ENCODE data around the gene PGF. TPM values are rescaled to one million over a fixed set of nuclear protein-coding genes. Genes with fewer than 3 reads are reported as not detected.
"Not testable (repeated sequence)": the region's sequence is repeated elsewhere in the genome, so short reads cannot be mapped to it uniquely, and the experiment has no call there.

The PGF gene
- total RNA-seq, 4 donors from 2014 or later: 9.7 to 10.5 (median 10.1) TPM; not detected in 1

DNA sequence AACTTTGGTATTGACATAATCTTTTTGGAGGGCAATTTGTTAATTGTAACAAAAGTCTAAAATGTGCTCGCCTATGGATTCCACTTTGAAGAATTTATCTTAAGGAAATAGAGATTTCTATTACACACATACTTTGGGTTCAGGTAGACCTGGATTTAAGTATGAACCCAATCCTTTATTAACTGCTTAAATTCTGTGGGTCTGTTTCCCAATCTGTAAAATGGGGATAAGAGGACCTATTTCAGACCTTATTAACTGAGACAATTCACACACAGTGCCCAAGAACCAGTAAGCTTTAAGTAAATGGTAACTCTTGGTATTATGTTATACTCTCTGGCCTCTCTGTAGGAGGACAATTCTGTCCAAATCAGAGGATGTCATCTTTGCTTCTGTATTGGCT is 46.5 kb upstream of the PGF start:
- Histone ChIP-seq H3K9me3 (no peaks in the 10 kb centered on the region), H3K27ac (peak overlapping the region; percentile 82 to 90 (median 87)), H3K4me1 (peaks cover 5 to 24% (median 19%) of the 10 kb centered on the region in 4 donors), H3K36me3 (peaks cover 0 to 12% (median 5%) of the 10 kb centered on the region in 4 donors), H3K27me3 (no peaks in the 10 kb centered on the region), H3K4me3 (peak overlapping the region in 3 of 4 donors; percentile 60 to 81 (median 76))
- in situ Hi-C loops (cut with MboI; ENCODE audit: low pct_ligation_motif_present in 1 of 4, low pct_unique_long_range_greater_than_20kb in 1 of 4, low sequenced_read_pairs in 3 of 4): no loop called here
- DNase-seq: no peak
- TF ChIP-seq, protein P1, sequence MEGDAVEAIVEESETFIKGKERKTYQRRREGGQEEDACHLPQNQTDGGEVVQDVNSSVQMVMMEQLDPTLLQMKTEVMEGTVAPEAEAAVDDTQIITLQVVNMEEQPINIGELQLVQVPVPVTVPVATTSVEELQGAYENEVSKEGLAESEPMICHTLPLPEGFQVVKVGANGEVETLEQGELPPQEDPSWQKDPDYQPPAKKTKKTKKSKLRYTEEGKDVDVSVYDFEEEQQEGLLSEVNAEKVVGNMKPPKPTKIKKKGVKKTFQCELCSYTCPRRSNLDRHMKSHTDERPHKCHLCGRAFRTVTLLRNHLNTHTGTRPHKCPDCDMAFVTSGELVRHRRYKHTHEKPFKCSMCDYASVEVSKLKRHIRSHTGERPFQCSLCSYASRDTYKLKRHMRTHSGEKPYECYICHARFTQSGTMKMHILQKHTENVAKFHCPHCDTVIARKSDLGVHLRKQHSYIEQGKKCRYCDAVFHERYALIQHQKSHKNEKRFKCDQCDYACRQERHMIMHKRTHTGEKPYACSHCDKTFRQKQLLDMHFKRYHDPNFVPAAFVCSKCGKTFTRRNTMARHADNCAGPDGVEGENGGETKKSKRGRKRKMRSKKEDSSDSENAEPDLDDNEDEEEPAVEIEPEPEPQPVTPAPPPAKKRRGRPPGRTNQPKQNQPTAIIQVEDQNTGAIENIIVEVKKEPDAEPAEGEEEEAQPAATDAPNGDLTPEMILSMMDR (IDR thresholded peaks at IDR 0.05): no peak
- TF ChIP-seq POLR2A (IDR thresholded peaks at IDR 0.05) (no peak), POLR2AphosphoS5 (IDR thresholded peaks at IDR 0.05) (no peak), EP300 (IDR thresholded peaks at IDR 0.05; ENCODE audit: low read depth) (no peak)
- 89 to 97% methylated on average over 1 of the region's 1 CpG for WGBS, 2 donors (ENCODE audit: low coverage in 1 of 2)
- intact Hi-C loops (cut with DNase I; ENCODE audit: low total_unique reads): no loop called here

DNA sequence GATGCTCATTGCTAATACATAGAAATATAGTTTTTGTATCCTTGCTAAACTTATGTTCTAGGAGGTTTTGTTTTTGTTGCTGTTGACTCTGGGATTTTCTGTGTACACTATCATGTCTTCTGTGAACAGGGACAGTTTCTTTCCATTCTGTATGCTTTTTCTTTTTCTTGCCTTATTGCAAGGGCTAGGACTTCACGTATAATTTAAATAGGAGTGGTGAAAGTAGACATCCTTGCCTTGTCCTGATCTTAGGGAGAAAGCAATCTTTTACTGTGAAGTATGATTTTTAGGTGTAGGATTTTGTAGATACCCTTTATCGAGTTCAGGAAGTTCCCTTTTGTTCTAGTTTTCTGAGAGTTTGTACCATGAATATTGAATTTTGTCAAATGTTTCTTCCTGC is 45.9 kb upstream of the PGF start:
- H3K27me3 ChIP-seq: no peaks in the 10 kb centered on the region
- no peak overlapping the region for H3K4me3 ChIP-seq
- no peak overlapping the region for H3K27ac ChIP-seq
- DNase-seq: no peak
- peaks cover 5 to 24% (median 19%) of the 10 kb centered on the region in 4 donors for H3K4me1 ChIP-seq
- intact Hi-C loops (cut with DNase I; ENCODE audit: low total_unique reads) (no loop called here), in situ Hi-C loops (cut with MboI; ENCODE audit: low pct_ligation_motif_present in 1 of 4, low pct_unique_long_range_greater_than_20kb in 1 of 4, low sequenced_read_pairs in 3 of 4) (no loop called here)
- H3K9me3 ChIP-seq: peaks cover 0 to 3% of the 10 kb centered on the region in 2 donors
- peaks cover 0 to 7% (median 2%) of the 10 kb centered on the region in 4 donors for H3K36me3 ChIP-seq
- 91% methylated on average over 2 of the region's 2 CpGs; no CpG with 5 or more reads in 1 of the 2 donors for WGBS, 2 donors (ENCODE audit: low coverage in 1 of 2)
- no peak for TF ChIP-seq POLR2AphosphoS5 (IDR thresholded peaks at IDR 0.05)
- TF ChIP-seq, protein P1 (IDR thresholded peaks at IDR 0.05): no peak
- TF ChIP-seq POLR2A (IDR thresholded peaks at IDR 0.05): no peak
- TF ChIP-seq EP300 (IDR thresholded peaks at IDR 0.05; ENCODE audit: low read depth): no peak

DNA sequence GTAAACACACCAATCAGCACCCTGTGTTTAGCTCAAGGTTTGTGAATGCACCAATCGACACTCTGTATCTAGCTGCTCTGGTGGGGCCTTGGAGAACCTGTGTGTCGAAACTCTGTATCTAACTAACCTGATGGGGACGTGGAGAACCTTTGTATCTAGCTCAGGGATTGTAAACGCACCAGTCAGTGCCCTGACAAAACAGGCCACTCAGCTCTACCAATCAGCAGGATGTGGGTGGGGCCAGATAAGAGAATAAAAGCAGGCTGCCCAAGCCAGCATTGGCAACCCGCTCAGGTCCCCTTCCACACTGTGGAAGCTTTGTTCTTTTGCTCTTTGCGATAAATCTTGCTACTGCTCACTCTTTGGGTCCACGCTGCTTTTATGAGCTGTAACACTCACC is 40.4 kb upstream of the PGF start:
- H3K9me3 ChIP-seq; H3K4me1 ChIP-seq; H3K36me3 ChIP-seq; DNase-seq; H3K4me3 ChIP-seq; in situ Hi-C loops (cut with MboI; ENCODE audit: low pct_ligation_motif_present in 1 of 4, low pct_unique_long_range_greater_than_20kb in 1 of 4, low sequenced_read_pairs in 3 of 4); H3K27ac ChIP-seq; H3K27me3 ChIP-seq; intact Hi-C loops (cut with DNase I; ENCODE audit: low total_unique reads): not testable (repeated sequence)
- WGBS, 2 donors (ENCODE audit: low coverage in 1 of 2): 90% methylated on average over 3 of the region's 7 CpGs; no CpG with 5 or more reads in 1 of the 2 donors

DNA sequence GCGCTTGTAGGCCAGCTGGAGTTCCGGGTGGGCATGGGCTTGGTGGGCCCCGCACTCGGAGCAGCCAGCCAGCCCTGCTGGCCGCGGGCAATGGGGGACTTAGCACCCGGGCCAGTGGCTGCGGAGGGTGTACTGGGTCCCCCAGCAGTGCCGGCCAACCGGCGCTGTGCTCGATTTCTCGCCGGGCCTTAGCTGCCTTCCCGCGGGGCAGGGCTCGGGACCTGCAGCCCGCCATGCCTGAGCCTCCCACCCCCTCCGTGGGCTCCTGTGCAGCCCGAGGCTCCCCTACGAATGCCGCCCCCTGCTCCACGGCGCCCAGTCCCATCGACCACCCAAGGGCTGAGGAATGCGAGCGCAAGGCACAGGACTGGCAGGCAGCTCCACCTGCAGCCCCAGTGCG is 38.8 kb upstream of the PGF start:
- H3K9me3 ChIP-seq; H3K27ac ChIP-seq; H3K4me3 ChIP-seq; intact Hi-C loops (cut with DNase I; ENCODE audit: low total_unique reads); H3K36me3 ChIP-seq; in situ Hi-C loops (cut with MboI; ENCODE audit: low pct_ligation_motif_present in 1 of 4, low pct_unique_long_range_greater_than_20kb in 1 of 4, low sequenced_read_pairs in 3 of 4); H3K4me1 ChIP-seq; H3K27me3 ChIP-seq; DNase-seq: not testable (repeated sequence)
- WGBS, 2 donors (ENCODE audit: low coverage in 1 of 2): 96% methylated on average over 25 of the region's 28 CpGs; no CpG with 5 or more reads in 1 of the 2 donors

DNA sequence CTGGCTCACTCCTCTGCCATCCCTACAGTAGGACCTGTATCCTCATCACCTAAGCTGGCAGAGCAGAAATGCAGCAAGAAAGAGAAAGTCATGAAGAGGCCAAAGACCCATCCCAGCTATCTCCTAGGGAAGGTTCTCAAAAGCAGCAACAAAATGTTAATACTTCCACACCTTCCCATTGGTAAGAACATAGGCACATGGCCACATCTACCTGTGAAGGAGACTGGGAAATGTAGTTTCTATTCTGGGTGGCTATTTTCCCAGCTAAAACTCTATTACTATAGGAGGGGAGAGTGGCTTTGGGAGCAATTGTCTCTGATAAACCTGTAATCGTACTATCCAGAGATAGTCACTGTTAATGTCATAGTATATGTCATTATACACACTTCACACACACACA is 33.6 kb upstream of the PGF start:
- no peaks in the 10 kb centered on the region for H3K9me3 ChIP-seq
- no peak overlapping the region for H3K4me3 ChIP-seq
- no peaks in the 10 kb centered on the region for H3K4me1 ChIP-seq
- no peak for TF ChIP-seq POLR2AphosphoS5 (IDR thresholded peaks at IDR 0.05)
- TF ChIP-seq POLR2A (IDR thresholded peaks at IDR 0.05): no peak
- TF ChIP-seq, protein P1 (IDR thresholded peaks at IDR 0.05): no peak
- TF ChIP-seq EP300 (IDR thresholded peaks at IDR 0.05; ENCODE audit: low read depth): no peak
- H3K27me3 ChIP-seq: no peaks in the 10 kb centered on the region
- intact Hi-C loops (cut with DNase I; ENCODE audit: low total_unique reads): no loop called here
- no peak overlapping the region for H3K27ac ChIP-seq
- in situ Hi-C loops (cut with MboI; ENCODE audit: low pct_ligation_motif_present in 1 of 4, low pct_unique_long_range_greater_than_20kb in 1 of 4, low sequenced_read_pairs in 3 of 4): no loop called here
- H3K36me3 ChIP-seq: no peaks in the 10 kb centered on the region
- no peak for DNase-seq
- 88 to 100% methylated on average over 1 of the region's 1 CpG for WGBS, 2 donors (ENCODE audit: low coverage in 1 of 2)

Data from transverse colon (tissue), 4 donors.